DMS 273 treated with DMSO at 0.1 percent for 48 hours (cell line): Measurements from ENCODE around the gene PRKCSH.
"Not testable (repeated sequence)": the region's sequence is repeated elsewhere in the genome, so short reads cannot be mapped to it uniquely, and the experiment has no call there.

ENCODE experiments used
- DNase-seq: peaks from one replicate; lab custom pipeline; 2025; lab: John Stamatoyannopoulos, UW

Gene PRKCSH

GRCh38 chr19:11435057-11435832, at the start of gene PRKCSH, which contains the start of gene ODAD3:
PRKCSH (plus strand) TSS chr19:11435635; CDS start chr19:11436118, 483 bp downstream.
ODAD3 (minus strand) TSS chr19:11435121; CDS start chr19:11435016, 105 bp downstream.
- peak; percentile 99 for DNase-seq

GRCh38 chr19:11387162-11388034, 48.0 kb upstream of the PRKCSH start:
- no peak for DNase-seq

- no peak for DNase-seq
These were observed 45.1 kb upstream of the PRKCSH start for GRCh38 chr19:11390359-11390758.

- no peak for DNase-seq
These were observed 44.3 kb upstream of the PRKCSH start for GRCh38 chr19:11390933-11391680.

- no peak for DNase-seq
These were observed 38.3 kb upstream of the PRKCSH start for GRCh38 chr19:11397089-11397610.

GRCh38 chr19:11399667-11400066, 35.8 kb upstream of the PRKCSH start:
- DNase-seq = no peak

- DNase-seq = no peak
These were observed 34.6 kb upstream of the PRKCSH start for GRCh38 chr19:11400798-11401197.

- no peak for DNase-seq
These were observed 33.5 kb upstream of the PRKCSH start for GRCh38 chr19:11401808-11402543.

- no peak for DNase-seq
These were observed 30.7 kb upstream of the PRKCSH start for GRCh38 chr19:11404588-11405222.

- no peak for DNase-seq
These were observed 29.4 kb upstream of the PRKCSH start for GRCh38 chr19:11405846-11406643.

GRCh38 chr19:11406703-11407236, 28.7 kb upstream of the PRKCSH start:
- DNase-seq = not testable (repeated sequence)

GRCh38 chr19:11408591-11408990, 26.8 kb upstream of the PRKCSH start:
- no peak for DNase-seq

- no peak for DNase-seq
These were observed 24.8 kb upstream of the PRKCSH start for GRCh38 chr19:11410682-11411081.

GRCh38 chr19:11414544-11414943, 20.9 kb upstream of the PRKCSH start:
- no peak for DNase-seq

- DNase-seq = no peak
These were observed 18.9 kb upstream of the PRKCSH start for GRCh38 chr19:11416346-11417052.

GRCh38 chr19:11418094-11418548, 17.3 kb upstream of the PRKCSH start:
- no peak for DNase-seq

- DNase-seq = no peak
These were observed 16.6 kb upstream of the PRKCSH start, which contains the start of gene RGL3 for GRCh38 chr19:11418549-11419506. RGL3 (minus strand) TSS chr19:11419314; CDS start chr19:11419278, 36 bp downstream.
